GM21360 (cell line): ENCODE data around the gene GRB10.
"Not testable (repeated sequence)": the region's sequence is repeated elsewhere in the genome, so short reads cannot be mapped to it uniquely, and the experiment has no call there.

Experiments used
- ATAC-seq: cut with Tn5 transposase; IDR thresholded peaks from one replicate; pipeline ENCODE4 v1.9.1; 2021; ENCODE audit warnings: mild to moderate bottlenecking, moderate library complexity; ENCODE audit not compliant: unreplicated experiment

Gene GRB10

DNA sequence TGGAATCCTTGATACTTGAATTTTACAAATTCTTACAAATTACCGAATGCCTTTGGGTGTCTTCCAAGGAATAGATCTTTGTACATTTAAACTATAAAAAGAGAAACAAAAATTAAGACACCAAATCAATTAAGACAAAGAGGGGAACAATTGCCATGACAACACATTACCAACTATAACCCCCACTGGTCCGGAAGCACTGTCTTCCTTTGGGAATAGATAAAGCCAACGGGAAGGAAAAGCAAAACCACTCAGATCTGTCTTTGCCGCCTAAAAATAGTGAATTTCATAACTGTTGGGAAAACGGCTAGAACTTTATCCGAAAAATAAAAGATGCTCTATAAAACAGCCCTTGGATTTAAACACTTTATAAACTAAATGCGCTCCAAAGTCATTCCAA lies 37.4 kb downstream of the GRB10 start:
- ATAC-seq = no peak

- ATAC-seq = no peak
Observed at GRCh38 chr7:50743893-50744292, 38.8 kb downstream of the GRB10 start.

- ATAC-seq = no peak
Observed at GRCh38 chr7:50743016-50743415, 39.7 kb downstream of the GRB10 start.

DNA sequence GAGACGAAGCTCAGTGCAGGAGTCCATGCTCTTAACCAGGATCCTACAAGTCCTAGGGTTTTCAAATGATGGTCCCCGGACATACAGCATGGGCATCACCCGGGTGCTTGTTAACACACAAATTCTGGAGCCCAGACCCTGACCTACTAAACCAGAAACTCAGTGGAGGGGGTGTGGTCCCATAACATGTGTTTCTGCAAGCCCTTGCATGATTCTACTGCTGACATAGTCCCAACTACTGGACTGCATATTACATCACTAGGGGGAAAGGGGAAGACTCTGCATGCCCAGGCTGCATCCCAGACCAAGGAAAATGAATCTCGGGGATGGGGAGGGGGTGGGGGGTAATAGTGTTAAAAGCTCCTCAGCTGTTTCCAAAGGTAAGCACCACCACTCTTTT lies 40.3 kb downstream of the GRB10 start:
- ATAC-seq = no peak

DNA sequence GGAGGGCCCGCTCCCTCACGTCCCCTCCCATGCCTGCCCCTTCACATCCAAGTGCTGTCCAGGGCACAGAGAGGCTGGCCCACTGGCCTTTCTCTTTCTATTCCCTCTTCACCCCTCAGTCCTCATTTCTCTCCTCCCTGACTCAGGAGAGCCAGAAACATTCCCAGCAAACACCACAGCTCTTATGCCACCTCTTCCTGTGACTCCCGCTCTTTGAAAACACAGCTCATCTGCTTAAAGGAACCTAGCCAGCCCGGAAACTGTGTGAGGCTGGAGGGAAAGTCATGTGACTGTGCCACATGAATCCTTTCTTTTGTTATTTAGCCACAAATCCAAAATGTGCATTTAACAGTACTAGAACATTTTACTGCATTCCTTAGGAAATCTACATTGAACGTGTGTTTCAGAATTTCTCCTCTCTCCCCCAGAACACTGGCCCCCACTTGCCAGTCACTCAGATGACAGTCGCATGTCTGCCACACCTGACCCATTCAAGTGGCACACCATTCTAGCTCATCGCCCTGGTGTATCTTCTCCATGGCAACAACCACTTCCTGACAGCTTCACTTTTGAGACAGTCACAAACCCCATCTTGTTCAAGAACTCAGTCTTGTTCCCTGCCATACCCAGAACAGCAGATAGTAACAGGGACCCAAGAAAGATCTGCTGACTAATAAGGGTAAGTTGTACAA lies 42.8 kb downstream of the GRB10 start:
- ATAC-seq = no peak

DNA sequence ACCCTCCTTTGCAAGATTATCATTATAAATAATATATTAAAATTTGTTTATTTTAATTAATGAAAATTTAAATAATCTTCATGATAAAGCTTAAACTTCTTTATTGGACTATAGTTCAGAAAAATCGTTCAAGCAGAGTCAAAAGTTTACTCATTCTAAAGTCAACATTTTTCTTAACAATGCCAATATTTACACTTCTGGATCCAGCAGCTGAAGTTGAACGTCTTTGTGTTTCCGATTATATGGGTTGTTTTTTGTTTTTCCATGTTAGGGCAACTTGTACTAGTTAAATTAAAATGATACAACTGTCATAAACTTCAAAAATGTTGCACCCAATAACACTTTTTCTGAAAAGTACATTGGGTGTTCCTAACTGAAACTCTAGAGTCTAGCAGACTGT lies 43.8 kb downstream of the GRB10 start:
- ATAC-seq = no peak

GRCh38 chr7:50735836-50736235 lies 46.9 kb downstream of the GRB10 start:
- not testable (repeated sequence) for ATAC-seq

GRCh38 chr7:50735333-50735732 lies 47.4 kb downstream of the GRB10 start:
- ATAC-seq = no peak

GRCh38 chr7:50734246-50734645 lies 48.5 kb downstream of the GRB10 start:
- no peak for ATAC-seq

GRCh38 chr7:50733552-50733951 lies 49.1 kb downstream of the GRB10 start:
- no peak for ATAC-seq

DNA sequence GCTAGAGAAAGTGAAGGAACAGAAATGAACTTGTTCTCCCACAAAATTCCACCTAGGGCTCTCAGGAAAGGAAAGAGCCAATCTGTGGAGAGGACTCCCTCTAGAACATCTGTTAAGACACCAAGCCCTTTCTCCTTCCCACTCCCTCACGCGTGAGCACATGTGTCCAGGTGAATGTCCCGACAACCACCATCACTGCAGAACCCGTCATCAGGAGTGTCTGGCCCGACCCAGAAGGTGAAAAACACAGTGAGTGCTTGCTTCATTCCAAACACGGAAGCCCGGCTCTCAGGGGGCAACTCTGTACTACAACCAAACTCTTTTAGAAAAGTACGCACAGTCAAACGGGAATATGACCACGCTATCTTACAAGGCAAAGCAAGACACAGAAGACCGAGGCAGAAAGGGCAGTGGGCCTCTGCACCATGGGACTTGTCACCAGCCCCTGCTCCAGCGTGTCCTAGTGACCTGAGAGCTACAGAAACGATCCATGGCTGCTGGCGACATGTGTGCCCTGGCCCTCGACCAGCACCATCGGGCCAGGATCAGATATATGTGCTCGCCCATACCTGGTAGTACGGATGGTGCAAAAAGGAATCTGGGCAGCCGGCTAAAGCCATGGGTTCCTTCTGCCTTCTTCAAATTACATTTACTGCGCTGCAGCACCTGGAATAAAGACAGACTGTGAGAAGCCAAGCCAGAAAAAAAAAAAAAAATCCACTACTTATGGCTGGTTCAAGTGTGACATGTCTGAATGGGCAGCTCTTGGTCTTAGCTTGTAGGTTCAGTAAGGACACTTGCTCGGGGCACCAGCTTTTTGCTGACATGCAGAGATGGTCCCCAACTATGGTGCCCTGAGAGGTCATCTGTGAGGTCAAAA lies 50.8 kb downstream of the GRB10 start:
- no peak for ATAC-seq

- no peak for ATAC-seq
Observed at GRCh38 chr7:50730446-50731400, 52.0 kb downstream of the GRB10 start.

- no peak for ATAC-seq
Observed at GRCh38 chr7:50729962-50730361, 52.7 kb downstream of the GRB10 start.

DNA sequence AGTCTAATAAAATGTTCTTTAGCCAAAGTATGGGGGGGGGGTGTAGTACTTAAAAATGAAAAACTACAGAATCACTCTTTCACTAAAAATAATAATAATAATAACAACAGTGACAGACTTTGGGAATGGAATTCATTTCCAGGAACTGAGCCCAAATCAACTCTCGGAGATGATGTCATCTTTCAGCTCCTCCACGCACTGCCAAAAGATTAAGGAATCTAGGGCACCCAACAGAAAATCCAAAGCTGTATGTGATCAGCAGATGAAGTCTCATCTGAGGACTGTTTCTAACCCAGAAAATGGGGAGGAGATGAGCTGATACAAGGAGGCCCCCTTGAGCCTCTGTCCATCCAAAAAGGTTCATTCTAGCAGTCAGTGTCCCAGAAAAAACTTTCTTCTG lies 54.5 kb downstream of the GRB10 start:
- ATAC-seq = no peak

DNA sequence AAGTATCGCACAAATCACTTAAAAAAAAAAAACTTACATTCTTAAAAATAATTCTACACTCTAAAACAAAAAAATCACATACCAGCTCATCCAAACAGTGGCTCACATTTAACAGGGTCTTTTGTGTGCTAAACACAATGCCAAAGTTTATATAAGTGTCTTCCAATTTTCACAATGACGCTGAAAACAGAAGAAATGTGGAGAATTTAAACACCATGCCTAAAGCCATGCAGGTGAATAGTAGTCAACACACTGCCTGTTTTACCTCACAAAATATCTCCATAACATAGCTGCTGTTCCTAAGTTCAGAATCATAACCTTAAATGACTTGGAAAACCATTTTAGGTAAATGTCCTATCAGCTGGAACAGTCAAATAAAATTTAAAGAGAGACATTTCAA lies 55.0 kb downstream of the GRB10 start:
- ATAC-seq = no peak

DNA sequence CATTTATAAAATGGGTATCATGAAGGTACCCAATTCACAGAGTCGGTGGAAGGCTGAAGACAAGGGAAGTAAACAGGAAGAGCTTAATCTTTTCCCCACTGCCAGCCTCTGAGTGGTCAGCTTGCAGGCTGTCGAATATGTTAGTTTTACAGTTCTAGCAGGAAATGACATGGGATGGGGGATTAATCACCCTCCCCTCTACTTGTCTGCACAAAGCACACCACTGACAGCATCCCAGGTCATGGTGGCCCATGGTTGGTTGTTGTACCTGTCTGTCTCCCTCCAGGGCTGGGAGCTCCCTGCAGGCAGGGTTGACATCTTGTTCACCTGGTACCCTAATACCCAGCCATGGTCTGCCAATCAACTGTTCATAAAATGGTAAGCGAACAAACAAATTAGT lies 55.6 kb downstream of the GRB10 start:
- no peak for ATAC-seq

DNA sequence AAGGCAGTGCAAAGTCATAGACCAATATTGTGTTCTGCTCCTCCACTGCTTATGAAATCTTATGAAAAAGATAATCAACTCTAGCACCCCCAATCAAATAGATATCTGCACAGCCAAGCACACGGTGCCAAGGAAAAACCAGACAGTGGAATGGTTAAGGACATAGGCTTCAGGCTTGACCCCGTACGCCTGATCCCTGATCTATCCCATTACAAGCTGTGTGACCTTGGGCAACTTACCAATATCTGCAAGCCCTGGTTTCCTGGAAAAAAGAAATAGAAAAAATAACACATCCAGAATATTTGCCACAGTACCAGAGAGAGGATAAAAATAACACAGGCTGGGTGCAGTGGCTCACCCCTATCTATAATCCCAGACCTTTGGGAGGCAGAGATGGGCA lies 56.9 kb downstream of the GRB10 start:
- ATAC-seq = no peak

DNA sequence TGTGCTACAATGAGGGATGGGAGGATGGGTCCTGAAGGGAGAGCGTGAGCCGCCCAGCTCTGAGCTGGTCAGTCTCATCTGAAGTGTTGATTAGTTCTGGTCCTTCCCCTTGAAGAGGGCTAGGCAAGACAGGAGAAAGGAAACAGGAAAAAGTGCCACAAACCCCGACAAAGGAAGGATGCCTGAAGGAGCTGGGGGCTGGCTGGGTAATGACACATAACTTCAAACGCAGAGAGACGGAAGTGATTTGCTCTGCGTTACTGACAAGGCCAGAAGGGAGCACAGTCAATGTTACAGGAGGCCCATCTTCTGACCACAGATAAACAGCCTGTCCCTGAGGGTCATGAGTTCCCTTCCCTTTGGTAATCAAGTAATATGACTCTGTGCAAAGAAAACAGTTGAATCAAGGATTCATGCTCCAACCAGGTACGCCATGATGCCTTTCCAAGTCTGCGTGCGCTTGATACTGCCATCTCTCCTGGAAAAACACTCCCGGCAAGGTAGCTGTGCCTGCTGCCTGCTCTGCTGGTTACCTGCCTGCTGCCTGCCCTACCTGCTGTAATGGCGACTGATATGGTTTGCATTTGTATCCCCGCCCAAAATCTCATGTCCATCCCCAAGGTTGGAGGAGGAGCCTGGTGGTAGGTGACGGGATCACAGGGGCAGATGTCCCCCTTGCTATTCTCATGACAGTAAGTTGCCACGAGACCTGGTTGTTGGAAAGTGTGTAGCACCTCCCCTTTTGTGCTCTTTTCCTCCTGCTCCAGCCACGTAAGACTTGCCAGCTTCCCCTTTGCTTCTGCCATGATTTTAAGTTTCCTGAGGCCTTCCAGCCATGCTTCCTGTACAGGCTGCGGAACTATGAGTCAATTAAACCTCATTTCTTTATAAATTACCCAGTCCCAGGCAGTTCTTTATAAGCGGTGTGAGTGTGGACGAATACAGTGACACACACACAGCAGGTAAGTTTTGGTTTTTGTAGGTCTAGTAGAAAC lies 57.9 kb downstream of the GRB10 start:
- no peak for ATAC-seq

DNA sequence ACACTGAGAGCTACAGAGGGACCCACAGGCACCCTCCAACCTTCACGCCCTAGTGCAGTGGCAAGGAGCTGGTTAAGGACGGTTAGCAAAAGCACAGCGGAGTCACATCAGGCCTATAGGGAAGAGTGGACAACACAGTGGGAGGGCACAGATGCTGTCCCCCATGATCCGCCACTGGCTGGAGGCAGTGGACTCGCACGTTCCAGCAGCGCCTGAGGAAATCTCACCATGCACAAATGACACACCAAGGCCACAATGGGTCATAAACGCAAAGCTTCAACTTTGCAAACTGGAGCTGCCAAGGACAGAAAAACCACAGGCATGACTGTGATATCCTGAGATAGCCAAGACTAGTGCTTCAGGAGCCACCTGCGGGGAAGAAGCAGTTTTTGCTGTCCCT lies 58.8 kb downstream of the GRB10 start:
- ATAC-seq = no peak

GRCh38 chr7:50723173-50723572 lies 59.5 kb downstream of the GRB10 start:
- no peak for ATAC-seq
